Kasumi-1 (cell line): ENCODE results near the gene GMCL2.

ENCODE experiments used
- DNase-seq, 2 experiments: peaks; one replicate each; lab custom pipeline; 2025; lab: John Stamatoyannopoulos, UW

Gene GMCL2

DNA sequence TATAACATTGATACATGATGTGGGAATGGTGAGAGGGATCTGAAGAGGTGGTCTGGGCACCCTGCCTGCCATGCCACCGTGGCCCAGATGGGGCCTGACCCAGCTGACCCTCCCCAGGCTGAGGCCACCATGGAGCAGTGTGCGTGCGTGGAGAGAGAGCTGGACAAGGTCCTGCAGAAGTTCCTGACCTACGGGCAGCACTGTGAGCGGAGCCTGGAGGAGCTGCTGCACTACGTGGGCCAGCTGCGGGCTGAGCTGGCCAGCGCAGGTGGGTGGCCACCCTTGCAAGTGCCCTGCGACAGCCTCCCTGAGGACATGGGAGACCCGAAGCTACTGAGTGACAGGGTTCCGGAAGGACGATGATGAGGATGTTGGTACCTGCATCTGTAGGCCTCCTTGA is 49.2 kb downstream of the GMCL2 start:
- DNase-seq = no peak

- no peak for DNase-seq
Measured at GRCh38 chr5:178136990-178137389, 50.2 kb downstream of the GMCL2 start.
